ENCODE data around the gene EML3. TPM values are rescaled to one million over a fixed set of nuclear protein-coding genes. Genes with fewer than 3 reads are reported as not detected.
"Not testable (repeated sequence)": the region's sequence is repeated elsewhere in the genome, so short reads cannot be mapped to it uniquely, and the experiment has no call there.

The EML3 gene
- 10 to 100 TPM; 10.5 to 30.2 TPM for total RNA-seq
- 10 to 100 TPM; 30.3 to 46.3 TPM for polyA plus RNA-seq (ENCODE audit: insufficient read length in 2 of 2)
- long read RNA-seq, donor 1, partial matches to known transcripts, result 0 of 5 reads
- long read RNA-seq, donor 1, other reads (novel, unspliced or antisense), result 0 of 5 reads
- long read RNA-seq, donor 2, partial matches to known transcripts, result 0 of 1 reads
- long read RNA-seq, donor 2, other reads (novel, unspliced or antisense), result 0 of 1 reads
- long read RNA-seq, donor 3, partial matches to known transcripts, result 0 of 1 reads
- long read RNA-seq, donor 3, other reads (novel, unspliced or antisense), result 0 of 1 reads
- long read RNA-seq, donor 4, partial matches to known transcripts, result 10 of 20 reads
- long read RNA-seq, donor 4, other reads (novel, unspliced or antisense), result 8 of 20 reads

GRCh38 chr11:62612366-62613290, at the start of gene EML3, which contains the start of gene ROM1:
EML3 (minus strand) TSS chr11:62612775; CDS start chr11:62612457, 318 bp downstream.
ROM1 (plus strand) TSS chr11:62613257; CDS start chr11:62613282, 25 bp downstream.
- peaks cover 28% of the 10 kb centered on the region for H3K4me1 ChIP-seq (ENCODE audit: control insufficient read depth, insufficient read depth, low read length)
- H3K4me3 ChIP-seq (ENCODE audit: low read depth, low read length), result peak within 1 kb of the TSS; percentile 63
- peak within 1 kb of the TSS; percentile 90 for H3K27ac ChIP-seq (ENCODE audit: low read depth, low read length)
- 2% methylated on average over 85 of the region's 91 CpGs for WGBS (ENCODE audit: insufficient coverage)
- H3K9me3 ChIP-seq (ENCODE audit: control insufficient read depth, insufficient read depth, low read length), result no peaks in the 10 kb centered on the region
- DNase-seq (ENCODE audit: low read depth in 4 of 6, low spot score in 6 of 6), result peak in 2 of 6 donors; percentile 73 to 93
- H3K36me3 ChIP-seq (ENCODE audit: control insufficient read depth, insufficient read depth, low read length), result peaks cover 55% of the 10 kb centered on the region
- H3K27me3 ChIP-seq (ENCODE audit: control insufficient read depth, insufficient read depth, low read length), result no peaks in the 10 kb centered on the region

- H3K27ac ChIP-seq (ENCODE audit: low read depth, low read length), result no peak overlapping the region
- no peaks in the 10 kb centered on the region for H3K27me3 ChIP-seq (ENCODE audit: control insufficient read depth, insufficient read depth, low read length)
- peaks cover 4% of the 10 kb centered on the region for H3K36me3 ChIP-seq (ENCODE audit: control insufficient read depth, insufficient read depth, low read length)
- H3K4me3 ChIP-seq (ENCODE audit: low read depth, low read length), result no peak overlapping the region
- WGBS (ENCODE audit: insufficient coverage), result 92% methylated on average over 2 of the region's 5 CpGs
- H3K9me3 ChIP-seq (ENCODE audit: control insufficient read depth, insufficient read depth, low read length), result no peaks in the 10 kb centered on the region
- H3K4me1 ChIP-seq (ENCODE audit: control insufficient read depth, insufficient read depth, low read length), result peaks cover 8% of the 10 kb centered on the region
- DNase-seq (ENCODE audit: low read depth in 4 of 6, low spot score in 6 of 6), result no peak
Observed at GRCh38 chr11:62656796-62657429, 44.3 kb upstream of the EML3 start.

- Histone ChIP-seq H3K36me3 (ENCODE audit: control insufficient read depth, insufficient read depth, low read length) (peaks cover 8% of the 10 kb centered on the region), H3K4me1 (ENCODE audit: control insufficient read depth, insufficient read depth, low read length) (peaks cover 14% of the 10 kb centered on the region), H3K9me3 (ENCODE audit: control insufficient read depth, insufficient read depth, low read length) (no peaks in the 10 kb centered on the region), H3K4me3 (ENCODE audit: low read depth, low read length) (no peak overlapping the region), H3K27me3 (ENCODE audit: control insufficient read depth, insufficient read depth, low read length) (no peaks in the 10 kb centered on the region), H3K27ac (ENCODE audit: low read depth, low read length) (no peak overlapping the region)
- 90% methylated on average over 2 of the region's 11 CpGs for WGBS (ENCODE audit: insufficient coverage)
- no peak for DNase-seq (ENCODE audit: low read depth in 4 of 6, low spot score in 6 of 6)
Observed at GRCh38 chr11:62654297-62654696, 41.7 kb upstream of the EML3 start.

- H3K27me3 ChIP-seq (ENCODE audit: control insufficient read depth, insufficient read depth, low read length), result no peaks in the 10 kb centered on the region
- H3K4me1 ChIP-seq (ENCODE audit: control insufficient read depth, insufficient read depth, low read length), result peaks cover 16% of the 10 kb centered on the region
- H3K27ac ChIP-seq (ENCODE audit: low read depth, low read length), result peak overlapping the region; percentile 89
- no peaks in the 10 kb centered on the region for H3K9me3 ChIP-seq (ENCODE audit: control insufficient read depth, insufficient read depth, low read length)
- DNase-seq (ENCODE audit: low read depth in 4 of 6, low spot score in 6 of 6), result no peak
- H3K36me3 ChIP-seq (ENCODE audit: control insufficient read depth, insufficient read depth, low read length), result peaks cover 27% of the 10 kb centered on the region
- WGBS (ENCODE audit: insufficient coverage), result 44% methylated on average over 16 of the region's 16 CpGs
- peak overlapping the region; percentile 91 for H3K4me3 ChIP-seq (ENCODE audit: low read depth, low read length)
Observed at GRCh38 chr11:62652161-62653006, 39.8 kb upstream of the EML3 start.

- not testable (repeated sequence) for H3K4me3 ChIP-seq (ENCODE audit: low read depth, low read length); H3K27me3 ChIP-seq (ENCODE audit: control insufficient read depth, insufficient read depth, low read length); H3K27ac ChIP-seq (ENCODE audit: low read depth, low read length); H3K9me3 ChIP-seq (ENCODE audit: control insufficient read depth, insufficient read depth, low read length); DNase-seq (ENCODE audit: low read depth in 4 of 6, low spot score in 6 of 6)
- peaks cover 32% of the 10 kb centered on the region for H3K36me3 ChIP-seq (ENCODE audit: control insufficient read depth, insufficient read depth, low read length)
- WGBS (ENCODE audit: insufficient coverage), result 89% methylated on average over 8 of the region's 12 CpGs
- H3K4me1 ChIP-seq (ENCODE audit: control insufficient read depth, insufficient read depth, low read length), result peaks cover 31% of the 10 kb centered on the region
Observed at GRCh38 chr11:62650283-62650682, 37.7 kb upstream of the EML3 start.

GRCh38 chr11:62649486-62649885, 36.9 kb upstream of the EML3 start:
- Histone ChIP-seq H3K4me3 (ENCODE audit: low read depth, low read length) (no peak overlapping the region), H3K27me3 (ENCODE audit: control insufficient read depth, insufficient read depth, low read length) (no peaks in the 10 kb centered on the region), H3K27ac (ENCODE audit: low read depth, low read length) (no peak overlapping the region), H3K4me1 (ENCODE audit: control insufficient read depth, insufficient read depth, low read length) (peaks cover 37% of the 10 kb centered on the region), H3K36me3 (ENCODE audit: control insufficient read depth, insufficient read depth, low read length) (peaks cover 37% of the 10 kb centered on the region), H3K9me3 (ENCODE audit: control insufficient read depth, insufficient read depth, low read length) (no peaks in the 10 kb centered on the region)
- DNase-seq (ENCODE audit: low read depth in 4 of 6, low spot score in 6 of 6), result no peak
- 97% methylated on average over 11 of the region's 11 CpGs for WGBS (ENCODE audit: insufficient coverage)

GRCh38 chr11:62648967-62649364, 36.4 kb upstream of the EML3 start:
- H3K9me3 ChIP-seq (ENCODE audit: control insufficient read depth, insufficient read depth, low read length), result no peaks in the 10 kb centered on the region
- H3K36me3 ChIP-seq (ENCODE audit: control insufficient read depth, insufficient read depth, low read length), result peaks cover 42% of the 10 kb centered on the region
- no peak overlapping the region for H3K27ac ChIP-seq (ENCODE audit: low read depth, low read length)
- WGBS (ENCODE audit: insufficient coverage), result 89% methylated on average over 8 of the region's 11 CpGs
- H3K4me3 ChIP-seq (ENCODE audit: low read depth, low read length), result no peak overlapping the region
- DNase-seq (ENCODE audit: low read depth in 4 of 6, low spot score in 6 of 6), result no peak
- H3K27me3 ChIP-seq (ENCODE audit: control insufficient read depth, insufficient read depth, low read length), result no peaks in the 10 kb centered on the region
- peaks cover 37% of the 10 kb centered on the region for H3K4me1 ChIP-seq (ENCODE audit: control insufficient read depth, insufficient read depth, low read length)

- Histone ChIP-seq H3K27me3 (ENCODE audit: control insufficient read depth, insufficient read depth, low read length) (no peaks in the 10 kb centered on the region), H3K36me3 (ENCODE audit: control insufficient read depth, insufficient read depth, low read length) (peaks cover 48% of the 10 kb centered on the region), H3K9me3 (ENCODE audit: control insufficient read depth, insufficient read depth, low read length) (no peaks in the 10 kb centered on the region), H3K27ac (ENCODE audit: low read depth, low read length) (no peak overlapping the region), H3K4me1 (ENCODE audit: control insufficient read depth, insufficient read depth, low read length) (peaks cover 37% of the 10 kb centered on the region), H3K4me3 (ENCODE audit: low read depth, low read length) (no peak overlapping the region)
- 92% methylated on average over 24 of the region's 24 CpGs for WGBS (ENCODE audit: insufficient coverage)
- no peak for DNase-seq (ENCODE audit: low read depth in 4 of 6, low spot score in 6 of 6)
Observed at GRCh38 chr11:62648185-62648966, 35.8 kb upstream of the EML3 start.

All from spinal cord (tissue), 10 donors.